HG03159 (cell line): ENCODE results near the gene LEUTX.
A peak's percentile ranks its signal among the peaks of the same experiment; 100 is the strongest.

Experiments
- ATAC-seq: cut with Tn5 transposase; IDR thresholded peaks from one replicate; pipeline ENCODE4 v1.9.1; 2021; ENCODE audit warnings: mild to moderate bottlenecking, moderate library complexity; ENCODE audit not compliant: unreplicated experiment

The LEUTX gene

GRCh38 chr19:39820696-39821095 is 42.0 kb downstream of the LEUTX start:
- no peak for ATAC-seq

GRCh38 chr19:39823686-39824085 is 45.0 kb downstream of the LEUTX start:
- no peak for ATAC-seq

- ATAC-seq: peak; percentile 86
Observed at GRCh38 chr19:39824143-39825092, 45.8 kb downstream of the LEUTX start.

- ATAC-seq: no peak
Observed at GRCh38 chr19:39825093-39825463, 46.4 kb downstream of the LEUTX start.

GRCh38 chr19:39825531-39826076 is 47.0 kb downstream of the LEUTX start:
- no peak for ATAC-seq

- no peak for ATAC-seq
Observed at GRCh38 chr19:39826311-39826945, 47.8 kb downstream of the LEUTX start.

GRCh38 chr19:39827216-39827615 is 48.6 kb downstream of the LEUTX start:
- no peak for ATAC-seq

- no peak for ATAC-seq
Observed at GRCh38 chr19:39828015-39828653, 49.5 kb downstream of the LEUTX start.

GRCh38 chr19:39828654-39829032 is 50.0 kb downstream of the LEUTX start:
- no peak for ATAC-seq

GRCh38 chr19:39829702-39830275 is 51.1 kb downstream of the LEUTX start:
- ATAC-seq: no peak

GRCh38 chr19:39830406-39830805 is 51.8 kb downstream of the LEUTX start:
- no peak for ATAC-seq

GRCh38 chr19:39830847-39831246 is 52.2 kb downstream of the LEUTX start:
- ATAC-seq: no peak

GRCh38 chr19:39831679-39832078 is 53.0 kb downstream of the LEUTX start:
- no peak for ATAC-seq

GRCh38 chr19:39832341-39833083 is 53.9 kb downstream of the LEUTX start:
- ATAC-seq: no peak

- ATAC-seq: no peak
Observed at GRCh38 chr19:39833160-39833463, 54.5 kb downstream of the LEUTX start.

- peak; percentile 88 for ATAC-seq
Observed at GRCh38 chr19:39833464-39834286, 55.0 kb downstream of the LEUTX start, which contains the start of gene DYRK1B. DYRK1B (minus strand) TSS chr19:39834162; CDS start chr19:39831867, 2,295 bp downstream.

GRCh38 chr19:39834287-39834841 is 55.7 kb downstream of the LEUTX start:
- no peak for ATAC-seq
